Endothelial cell of umbilical vein (primary cell): ENCODE data around the gene MEX3D. TPM values are rescaled to one million over a fixed set of nuclear protein-coding genes. Genes with fewer than 3 reads are reported as not detected.

Experiments used
- BruUV-seq: library from RNA; stranded (reverse); fragments of 400-500 nt; replicated peaks from 2 replicates; lab custom pipeline; 2021; lab: Mats Ljungman, UMichigan
- CTCF ChIA-PET: fragments of 300-600, 350-600 bp; sonication (Branson Sonifier 250); formaldehyde crosslinking; loops from one replicate; lab custom pipeline; 2021; ENCODE audit warnings: antibody characterized with exemption, inconsistent platforms; lab: Charles Lee
- POLR2A ChIA-PET: fragments of 300-600, 350-600 bp; sonication (Branson Sonifier 250); formaldehyde crosslinking; loops from one replicate; lab custom pipeline; 2021; ENCODE audit warnings: antibody characterized with exemption, inconsistent platforms; lab: Charles Lee
- DNase-seq: peaks from one replicate; pipeline ENCODE4 v3.0.0-alpha.2; 2011; ENCODE audit warnings: low read depth, low spot score
- FAIRE-seq: peaks from 2 replicates; lab custom pipeline; 2011; peaks lifted over from hg19 to GRCh38; lab: Jason Lieb, UNC
- H2AFZ ChIP-seq: 2 replicates; pipeline ENCODE4 v1.6.0; 2012; ENCODE audit warnings: low read depth, low read length, control low read depth, inconsistent platforms
- H3K27ac ChIP-seq: 2 replicates; pipeline ENCODE4 v1.5.1; 2011; ENCODE audit warnings: low read depth, mild to moderate bottlenecking, control low read depth, low read length, moderate library complexity; ENCODE audit not compliant: insufficient read depth
- H3K27me3 ChIP-seq, 2 experiments: 2 replicates each; pipeline versions ENCODE4 v1.6.0 to v1.6.1; 2011; ENCODE audit warnings: low read length in 2 of 2, mixed read lengths in 1 of 2; ENCODE audit not compliant: control insufficient read depth in 2 of 2, insufficient read depth in 2 of 2
- H3K36me3 ChIP-seq, 2 experiments: 2 replicates in 1 of 2; 3 replicates in 1 of 2; pipeline ENCODE4 v1.5.1; 2011; ENCODE audit warnings: low read length in 2 of 2, mild to moderate bottlenecking in 1 of 2, moderate library complexity in 1 of 2; ENCODE audit not compliant: control insufficient read depth in 2 of 2, insufficient read depth in 2 of 2; ENCODE audit errors: extremely low read depth in 1 of 2
- H3K4me1 ChIP-seq: 3 replicates; pipeline ENCODE4 v1.5.1; 2011; ENCODE audit warnings: mild to moderate bottlenecking, low read length; ENCODE audit not compliant: control insufficient read depth, insufficient read depth; ENCODE audit errors: extremely low read depth
- H3K4me2 ChIP-seq: 2 replicates; pipeline ENCODE4 v1.6.1; 2011; ENCODE audit warnings: low read length, control low read depth, mixed read lengths; ENCODE audit not compliant: insufficient read depth
- H3K4me3 ChIP-seq, 3 experiments: fragments of 200-600 bp in 1 of 3; sonication (generic), shearing (Covaris generic) in 1 of 3; replicated peaks in 1 of 3; 2 replicates each; pipeline ENCODE4 v1.5.1; 2011 to 2016; ENCODE audit warnings: control low read depth in 3 of 3, low read length in 3 of 3, mild to moderate bottlenecking in 2 of 3, inconsistent platforms in 1 of 3, low read depth in 1 of 3, moderate library complexity in 1 of 3; ENCODE audit not compliant: insufficient read depth in 1 of 3
- H3K79me2 ChIP-seq: 2 replicates; pipeline ENCODE4 v1.6.0; 2012; ENCODE audit warnings: low read length, inconsistent platforms; ENCODE audit not compliant: control insufficient read depth, insufficient read depth
- H3K9ac ChIP-seq: replicated peaks from 2 replicates; pipeline ENCODE3; 2011; ENCODE audit warnings: low read length, control low read depth; ENCODE audit not compliant: insufficient read depth; ENCODE audit errors: extremely low read depth
- H3K9me1 ChIP-seq: replicated peaks from 3 replicates; pipeline ENCODE4 v1.6.0; 2011; ENCODE audit warnings: mild to moderate bottlenecking, low read length; ENCODE audit not compliant: control insufficient read depth, insufficient read depth; ENCODE audit errors: extremely low read depth
- H3K9me3 ChIP-seq: replicated peaks from 2 replicates; pipeline ENCODE4 v1.5.1; 2012; ENCODE audit warnings: low read length, inconsistent platforms; ENCODE audit not compliant: control insufficient read depth, insufficient read depth
- H4K20me1 ChIP-seq: replicated peaks from 2 replicates; pipeline ENCODE3; 2011; ENCODE audit warnings: mild to moderate bottlenecking, low read length; ENCODE audit not compliant: control insufficient read depth, insufficient read depth; ENCODE audit errors: extremely low read depth
- EZH2 ChIP-seq: IDR thresholded peaks from 2 replicates; pipeline ENCODE4 v1.6.1; 2012; ENCODE audit warnings: borderline replicate concordance, low read depth, mild to moderate bottlenecking, moderate library complexity, low read length, inconsistent platforms; ENCODE audit not compliant: severe bottlenecking
- FOS ChIP-seq: IDR thresholded peaks from 2 replicates; pipeline ENCODE4 v1.6.1; 2011; ENCODE audit warnings: mild to moderate bottlenecking, low read length, moderate library complexity, borderline replicate concordance; ENCODE audit not compliant: insufficient read depth
- GATA2 ChIP-seq: IDR thresholded peaks from 2 replicates; pipeline ENCODE4 v1.7.0; 2011; ENCODE audit warnings: low read depth, mild to moderate bottlenecking, moderate library complexity, mixed read lengths, low read length; ENCODE audit not compliant: insufficient read length, insufficient read depth
- JUN ChIP-seq: IDR thresholded peaks from 2 replicates; pipeline ENCODE4 v1.6.1; 2011; ENCODE audit warnings: borderline replicate concordance, low read depth; ENCODE audit not compliant: insufficient read length, insufficient read depth
- MAX ChIP-seq: IDR thresholded peaks from 2 replicates; pipeline ENCODE4 v1.6.1; 2011; ENCODE audit not compliant: insufficient read depth, insufficient read length
- MYC ChIP-seq: IDR thresholded peaks from one replicate; pipeline ENCODE4 v1.6.1; 2011; ENCODE audit warnings: mild to moderate bottlenecking, low read depth, low read length
- POLR2A ChIP-seq: IDR thresholded peaks from 2 replicates; pipeline ENCODE4 v1.6.1; 2012; ENCODE audit warnings: low read depth, mild to moderate bottlenecking, control low read depth, low read length
- POLR2AphosphoS5 ChIP-seq: IDR thresholded peaks from 2 replicates; pipeline ENCODE4 v1.6.1; 2012; ENCODE audit warnings: low read depth, mild to moderate bottlenecking, control low read depth, low read length, moderate library complexity; ENCODE audit not compliant: insufficient read depth
- dilution Hi-C: fragments of 300-500 bp; cut with MboI; formaldehyde crosslinking; loops from one replicate; pipeline ENCODE4 v1.15.0; 2019; ENCODE audit warnings: low sequenced_read_pairs; ENCODE audit not compliant: extremely low pct_ligation_motif_present
- intact Hi-C: fragments of 100-400 bp; cut with micrococcal nuclease; formaldehyde crosslinking; loops from one replicate; pipeline ENCODE4 v1.10.0; 2022
- polyA plus RNA-seq, 4 experiments: library from polyadenylated mRNA; depleted of rRNA in 3 of 4; stranded (reverse) in 3 of 4; unstranded in 1 of 4; fragments of >200 nt; gene quantifications; 2 replicates each; pipeline versions ENCODE4 v1.2.1 to v1.2.3, GENCODE V29; 2011 to 2012; ENCODE audit warnings: missing spikeins in 1 of 4
- total RNA-seq: library from RNA; stranded (reverse); gene quantifications from 2 replicates; pipeline ENCODE4 v1.2.3, GENCODE V29; 2021
- TF ChIP-seq, protein P1 (sequence below), 2 donors: IDR thresholded peaks; 1 replicate in 1 of 2; 2 replicates in 1 of 2; pipeline ENCODE4 v1.5.1; 2011; ENCODE audit warnings: low read length in 2 of 2, mild to moderate bottlenecking in 2 of 2, moderate library complexity in 2 of 2, control low read depth in 1 of 2, inconsistent platforms in 1 of 2, low read depth in 1 of 2; ENCODE audit not compliant: insufficient read depth in 1 of 2; ENCODE audit errors: extremely low read depth in 1 of 2

The MEX3D gene
- total and polyA plus RNA-seq, 2 donors (not counting 3 experiments of a cell fraction or from before 2014, with no cell fraction given): 30.0 to 96.7 TPM

DNA sequence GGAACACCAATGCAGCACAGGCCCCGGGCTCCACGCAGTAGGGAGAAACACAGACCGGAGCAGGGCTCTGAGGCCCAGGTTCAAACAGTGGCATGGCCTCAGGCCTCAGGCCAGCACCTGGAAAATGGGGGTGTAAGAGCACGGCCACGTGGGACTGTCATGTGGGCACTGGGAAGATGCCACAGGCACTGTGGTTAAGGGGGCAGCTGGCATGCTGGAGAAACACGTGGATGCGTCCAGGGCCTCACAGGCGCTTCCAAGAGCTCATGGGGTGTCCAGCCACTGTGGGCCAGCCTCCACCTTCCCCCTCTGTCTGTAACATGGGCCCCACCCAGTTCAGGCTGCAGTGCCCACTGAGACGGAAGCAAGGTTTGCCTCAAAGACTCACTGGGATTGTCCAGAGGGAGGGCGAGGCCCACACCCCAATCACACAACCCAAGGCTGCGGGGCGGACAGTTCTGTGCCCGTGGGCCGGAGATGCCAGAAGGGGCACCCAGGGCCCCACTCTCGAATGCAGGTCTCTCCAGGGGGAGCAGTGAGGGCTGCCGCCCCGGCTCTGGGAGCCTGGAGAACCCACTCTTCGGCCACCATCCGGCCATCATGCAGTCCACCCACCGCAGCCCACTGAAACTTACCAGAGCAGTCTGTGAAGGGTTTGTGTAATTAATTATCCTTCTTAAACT, 30.8 kb upstream of the MEX3D start:
- Histone ChIP-seq H2AFZ (no peak overlapping the region), H3K27me3 (no peaks in the 10 kb centered on the region), H3K79me2 (peaks cover 41% of the 10 kb centered on the region), H3K9ac (no peak overlapping the region), H3K9me1 (no peaks in the 10 kb centered on the region), H3K36me3 (peaks cover 10 to 25% of the 10 kb centered on the region in 2 experiments), H3K4me2 (no peak overlapping the region), H3K4me1 (no peaks in the 10 kb centered on the region), H3K9me3 (no peaks in the 10 kb centered on the region), H3K27ac (no peak overlapping the region), H3K4me3 (no peak overlapping the region), H4K20me1 (no peaks in the 10 kb centered on the region)
- BruUV-seq: no TSS peak
- FAIRE-seq (no peak), DNase-seq (no peak)
- dilution Hi-C loops (no loop called here), intact Hi-C loops (loop anchor here (10.0 kb wide), 1 partner anchor 194 kb away; the partner anchor contains the start of genes DAZAP1 and GAMT)
- ChIA-PET POLR2A (interaction anchor here (0.7 kb wide), 1 partner anchor 18 kb away, joined by 6 read pairs; no protein-coding TSS in a partner anchor), CTCF (no interaction called here)
- TF ChIP-seq MAX: no peak
- no peak for TF ChIP-seq EZH2
- TF ChIP-seq, protein P1, sequence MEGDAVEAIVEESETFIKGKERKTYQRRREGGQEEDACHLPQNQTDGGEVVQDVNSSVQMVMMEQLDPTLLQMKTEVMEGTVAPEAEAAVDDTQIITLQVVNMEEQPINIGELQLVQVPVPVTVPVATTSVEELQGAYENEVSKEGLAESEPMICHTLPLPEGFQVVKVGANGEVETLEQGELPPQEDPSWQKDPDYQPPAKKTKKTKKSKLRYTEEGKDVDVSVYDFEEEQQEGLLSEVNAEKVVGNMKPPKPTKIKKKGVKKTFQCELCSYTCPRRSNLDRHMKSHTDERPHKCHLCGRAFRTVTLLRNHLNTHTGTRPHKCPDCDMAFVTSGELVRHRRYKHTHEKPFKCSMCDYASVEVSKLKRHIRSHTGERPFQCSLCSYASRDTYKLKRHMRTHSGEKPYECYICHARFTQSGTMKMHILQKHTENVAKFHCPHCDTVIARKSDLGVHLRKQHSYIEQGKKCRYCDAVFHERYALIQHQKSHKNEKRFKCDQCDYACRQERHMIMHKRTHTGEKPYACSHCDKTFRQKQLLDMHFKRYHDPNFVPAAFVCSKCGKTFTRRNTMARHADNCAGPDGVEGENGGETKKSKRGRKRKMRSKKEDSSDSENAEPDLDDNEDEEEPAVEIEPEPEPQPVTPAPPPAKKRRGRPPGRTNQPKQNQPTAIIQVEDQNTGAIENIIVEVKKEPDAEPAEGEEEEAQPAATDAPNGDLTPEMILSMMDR (IDR thresholded peaks at IDR 0.05; ENCODE audit: extremely low read depth in 1 of 2, insufficient read depth in 1 of 2, low read depth in 1 of 2, low read length in 2 of 2): no peak
- TF ChIP-seq POLR2A: no peak
- no peak for TF ChIP-seq GATA2
- TF ChIP-seq FOS: no peak
- TF ChIP-seq MYC: no peak
- TF ChIP-seq POLR2AphosphoS5: no peak
- no peak for TF ChIP-seq JUN
